ENCODE data around the gene MRPL23. TPM values are rescaled to one million over a fixed set of nuclear protein-coding genes. Genes with fewer than 3 reads are reported as not detected.

Gene MRPL23
- total and polyA plus RNA-seq, 9 of the 15 experiments (the other 6 are each of a cell fraction or from before 2014, with no cell fraction given), result 0.44 to 109 (median 37.4) TPM

DNA sequence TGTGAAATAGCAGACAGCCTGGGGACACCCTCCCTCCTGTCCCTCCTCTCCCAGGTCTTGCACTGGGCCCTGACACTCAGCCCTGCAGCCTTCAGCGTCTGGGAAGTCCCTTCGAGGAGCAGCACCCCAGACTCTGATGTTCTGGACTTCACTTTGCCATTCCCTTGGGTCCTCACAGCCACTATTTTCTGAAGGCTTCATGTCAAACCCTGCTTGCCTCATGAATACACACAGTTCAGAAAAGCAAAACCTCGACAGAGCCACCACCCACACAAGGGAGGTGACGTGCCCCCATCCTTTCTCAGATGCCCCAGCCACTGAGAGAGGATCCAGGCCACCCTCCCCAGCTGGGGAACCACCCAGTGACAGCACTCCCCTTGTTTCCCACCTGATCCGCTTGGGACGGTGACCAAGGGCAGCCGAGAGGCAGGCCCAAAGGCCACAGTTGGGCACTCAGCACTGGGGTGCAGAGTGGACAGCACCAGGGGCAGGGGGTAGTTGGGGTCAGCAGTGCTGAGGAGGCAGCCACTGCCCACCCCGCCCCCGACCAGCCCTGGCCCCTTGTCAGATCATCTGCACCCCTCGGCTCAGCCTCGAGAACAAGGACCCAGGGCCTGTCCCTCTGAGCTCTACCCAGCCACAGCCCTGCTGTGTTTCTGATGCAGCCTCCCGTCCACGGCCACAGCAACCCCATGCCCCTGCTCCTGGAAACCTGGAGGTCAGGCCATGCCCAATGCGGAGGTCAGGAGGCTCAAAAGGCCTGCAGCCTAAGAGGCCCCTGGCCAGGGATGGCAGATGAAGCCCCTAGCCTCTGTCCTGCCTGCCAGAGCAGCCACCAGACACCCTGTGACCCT is 30.8 kb upstream of the MRPL23 start:
- BruUV-seq (replicated peaks), result no TSS peak
- intact Hi-C loops (cut with micrococcal nuclease), result loop anchor here (1.0 kb wide), 1 partner anchor 23 kb away; no protein-coding TSS in a partner anchor

More for the DNA sequence above, 30.8 kb upstream of the MRPL23 start:
- DNase-seq (ENCODE audit: extremely low read depth in 1 of 4, low spot score in 3 of 4) (no peak), FAIRE-seq (no peak), ATAC-seq (no peak)
- Histone ChIP-seq H3K9me1 (ENCODE audit: control insufficient read depth, insufficient read depth, low read length) (no peaks in the 10 kb centered on the region), H3K36me3 (ENCODE audit: control insufficient read depth, insufficient read depth, low read length) (no peaks in the 10 kb centered on the region), H3K27me3 (ENCODE audit: control insufficient read depth in 2 of 2, insufficient read depth in 2 of 2, low read length in 2 of 2) (peaks cover 12 to 49% of the 10 kb centered on the region in 2 experiments; a peak in 4 of 5 replicates), H3K9me3 (replicated peaks; ENCODE audit: control insufficient read depth, insufficient read depth, low read depth, low read length) (no peaks in the 10 kb centered on the region; the same call in 1 of the 2 replicates), H3K27ac (ENCODE audit: extremely low read depth, low read depth, low read length) (no peak overlapping the region), H3K4me3 (no peak overlapping the region), H3K4me1 (replicated peaks in 1 of 2; ENCODE audit: control insufficient read depth in 2 of 2, insufficient read depth in 2 of 2, low read length in 2 of 2) (peaks cover 0 to 31% of the 10 kb centered on the region in 2 experiments; a peak in 1 of 5 replicates), H3K4me2 (ENCODE audit: insufficient read depth, low read length) (no peak overlapping the region), H4K20me1 (replicated peaks; ENCODE audit: control insufficient read depth, insufficient read depth, low read length) (peaks cover 2% of the 10 kb centered on the region; the same call in 1 of the 2 replicates), H3K79me2 (ENCODE audit: control insufficient read depth, insufficient read depth, low read length) (no peaks in the 10 kb centered on the region), H3K9ac (ENCODE audit: insufficient read depth in 1 of 2, low read depth in 2 of 2, low read length in 2 of 2) (no peak overlapping the region), H2AFZ (ENCODE audit: low read depth, low read length) (no peak overlapping the region)
- in situ Hi-C loops (cut with MboI), result loop anchor here (5.0 kb wide), 1 partner anchor 34 kb away; no protein-coding TSS in a partner anchor
- ChIA-PET POLR2A (interaction anchor here (0.6 to 0.8 kb wide), 2 partner anchors 20 to 24 kb away, joined by 3 read pairs; no protein-coding TSS in a partner anchor), CTCF (ENCODE audit: low intra/inter-chr PET ratio) (no interaction called here)
- WGBS (ENCODE audit: insufficient coverage, low coverage, missing lambda C conversion rate), result 0% methylated on average over 12 of the region's 14 CpGs
- no peak for TF ChIP-seq MEF2A (IDR thresholded peaks at IDR 0.05; ENCODE audit: control insufficient read depth, low read depth, low read length)
- TF ChIP-seq RFX1 (IDR thresholded peaks at IDR 0.05), result no peak
- no peak for TF ChIP-seq HDAC8 (tag; IDR thresholded peaks at IDR 0.05)
- TF ChIP-seq, protein P1, sequence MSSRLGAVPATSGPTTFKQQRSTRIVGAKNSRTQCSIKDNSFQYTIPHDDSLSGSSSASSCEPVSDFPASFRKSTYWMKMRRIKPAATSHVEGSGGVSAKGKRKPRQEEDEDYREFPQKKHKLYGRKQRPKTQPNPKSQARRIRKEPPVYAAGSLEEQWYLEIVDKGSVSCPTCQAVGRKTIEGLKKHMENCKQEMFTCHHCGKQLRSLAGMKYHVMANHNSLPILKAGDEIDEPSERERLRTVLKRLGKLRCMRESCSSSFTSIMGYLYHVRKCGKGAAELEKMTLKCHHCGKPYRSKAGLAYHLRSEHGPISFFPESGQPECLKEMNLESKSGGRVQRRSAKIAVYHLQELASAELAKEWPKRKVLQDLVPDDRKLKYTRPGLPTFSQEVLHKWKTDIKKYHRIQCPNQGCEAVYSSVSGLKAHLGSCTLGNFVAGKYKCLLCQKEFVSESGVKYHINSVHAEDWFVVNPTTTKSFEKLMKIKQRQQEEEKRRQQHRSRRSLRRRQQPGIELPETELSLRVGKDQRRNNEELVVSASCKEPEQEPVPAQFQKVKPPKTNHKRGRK (tag; IDR thresholded peaks at IDR 0.05), result no peak
- TF ChIP-seq, protein P2, sequence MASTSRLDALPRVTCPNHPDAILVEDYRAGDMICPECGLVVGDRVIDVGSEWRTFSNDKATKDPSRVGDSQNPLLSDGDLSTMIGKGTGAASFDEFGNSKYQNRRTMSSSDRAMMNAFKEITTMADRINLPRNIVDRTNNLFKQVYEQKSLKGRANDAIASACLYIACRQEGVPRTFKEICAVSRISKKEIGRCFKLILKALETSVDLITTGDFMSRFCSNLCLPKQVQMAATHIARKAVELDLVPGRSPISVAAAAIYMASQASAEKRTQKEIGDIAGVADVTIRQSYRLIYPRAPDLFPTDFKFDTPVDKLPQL (IDR thresholded peaks at IDR 0.05; ENCODE audit: extremely low read depth, insufficient read length), result no peak
- no peak for TF ChIP-seq YBX1 (IDR thresholded peaks at IDR 0.05)

All from K562 (cell line).